BE2C (cell line): ENCODE results near the gene TMEM25.

Experiments used
- DNase-seq: peaks from one replicate; pipeline ENCODE4 v3.0.0-alpha.2; 2020
- H3K27me3 ChIP-seq: fragments of 250-450 bp; sonication (Bioruptor Pico); 2 replicates; pipeline ENCODE4 v1.5.1; 2020; ENCODE audit warnings: mild to moderate bottlenecking
- H3K36me3 ChIP-seq: fragments of 250-450 bp; sonication (Bioruptor Pico); 2 replicates; pipeline ENCODE4 v1.5.1; 2020; ENCODE audit warnings: mild to moderate bottlenecking
- H3K4me1 ChIP-seq: fragments of 250-450 bp; sonication (Bioruptor Pico); 2 replicates; pipeline ENCODE4 v1.5.1; 2020
- H3K4me3 ChIP-seq: 2 replicates; pipeline ENCODE4 v1.5.1; 2011; ENCODE audit warnings: low read depth, low read length
- H3K9me3 ChIP-seq: fragments of 250-450 bp; sonication (Bioruptor Pico); 2 replicates; pipeline ENCODE4 v1.5.1; 2020
- TF ChIP-seq, protein P1 (sequence below): IDR thresholded peaks from 2 replicates; pipeline ENCODE4 v1.5.1; 2012; ENCODE audit warnings: mild to moderate bottlenecking, low read depth, low read length

The TMEM25 gene

DNA sequence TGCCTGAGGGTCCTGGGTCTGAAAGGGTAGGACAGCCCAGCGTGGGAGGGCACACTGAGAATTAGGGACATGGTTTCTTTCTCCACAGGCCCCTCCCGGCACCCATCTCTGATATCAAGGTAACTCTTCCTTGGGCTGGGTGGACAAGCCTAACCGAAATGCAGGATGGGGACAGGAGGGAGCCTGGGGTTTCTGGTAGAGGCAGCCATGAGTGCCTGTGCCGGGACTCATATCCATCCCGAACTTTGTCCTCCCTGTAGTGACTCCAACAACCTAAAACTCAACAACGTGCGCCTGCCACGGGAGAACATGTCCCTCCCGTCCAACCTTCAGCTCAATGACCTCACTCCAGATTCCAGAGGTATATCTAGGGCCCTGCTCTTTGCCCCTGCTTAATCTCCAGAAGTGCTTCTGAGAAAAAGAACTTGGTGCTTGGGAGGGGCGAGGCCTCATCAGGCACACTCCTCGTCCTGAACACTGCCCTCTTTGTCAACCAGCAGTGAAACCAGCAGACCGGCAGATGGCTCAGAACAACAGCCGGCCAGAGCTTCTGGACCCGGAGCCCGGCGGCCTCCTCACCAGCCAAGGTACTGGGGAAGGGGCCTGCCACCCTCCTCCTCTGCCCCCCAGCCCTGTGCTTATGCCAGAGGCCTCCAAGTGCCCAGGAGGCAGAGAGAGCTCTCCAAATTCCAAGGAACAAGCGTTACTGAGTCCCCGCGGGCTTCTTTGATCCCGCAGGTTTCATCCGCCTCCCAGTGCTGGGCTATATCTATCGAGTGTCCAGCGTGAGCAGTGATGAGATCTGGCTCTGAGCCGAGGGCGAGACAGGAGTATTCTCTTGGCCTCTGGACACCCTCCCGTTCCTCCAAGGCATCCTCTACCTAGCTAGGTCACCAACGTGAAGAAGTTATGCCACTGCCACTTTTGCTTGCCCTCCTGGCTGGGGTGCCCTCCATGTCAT, 3.1 kb downstream of the TMEM25 start:
- no peaks in the 10 kb centered on the region for H3K9me3 ChIP-seq
- TF ChIP-seq, protein P1, sequence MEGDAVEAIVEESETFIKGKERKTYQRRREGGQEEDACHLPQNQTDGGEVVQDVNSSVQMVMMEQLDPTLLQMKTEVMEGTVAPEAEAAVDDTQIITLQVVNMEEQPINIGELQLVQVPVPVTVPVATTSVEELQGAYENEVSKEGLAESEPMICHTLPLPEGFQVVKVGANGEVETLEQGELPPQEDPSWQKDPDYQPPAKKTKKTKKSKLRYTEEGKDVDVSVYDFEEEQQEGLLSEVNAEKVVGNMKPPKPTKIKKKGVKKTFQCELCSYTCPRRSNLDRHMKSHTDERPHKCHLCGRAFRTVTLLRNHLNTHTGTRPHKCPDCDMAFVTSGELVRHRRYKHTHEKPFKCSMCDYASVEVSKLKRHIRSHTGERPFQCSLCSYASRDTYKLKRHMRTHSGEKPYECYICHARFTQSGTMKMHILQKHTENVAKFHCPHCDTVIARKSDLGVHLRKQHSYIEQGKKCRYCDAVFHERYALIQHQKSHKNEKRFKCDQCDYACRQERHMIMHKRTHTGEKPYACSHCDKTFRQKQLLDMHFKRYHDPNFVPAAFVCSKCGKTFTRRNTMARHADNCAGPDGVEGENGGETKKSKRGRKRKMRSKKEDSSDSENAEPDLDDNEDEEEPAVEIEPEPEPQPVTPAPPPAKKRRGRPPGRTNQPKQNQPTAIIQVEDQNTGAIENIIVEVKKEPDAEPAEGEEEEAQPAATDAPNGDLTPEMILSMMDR, result no peak
- DNase-seq, result no peak
- no peaks in the 10 kb centered on the region for H3K36me3 ChIP-seq
- H3K4me3 ChIP-seq, result no peak overlapping the region
- H3K27me3 ChIP-seq, result no peaks in the 10 kb centered on the region
- no peaks in the 10 kb centered on the region for H3K4me1 ChIP-seq

DNA sequence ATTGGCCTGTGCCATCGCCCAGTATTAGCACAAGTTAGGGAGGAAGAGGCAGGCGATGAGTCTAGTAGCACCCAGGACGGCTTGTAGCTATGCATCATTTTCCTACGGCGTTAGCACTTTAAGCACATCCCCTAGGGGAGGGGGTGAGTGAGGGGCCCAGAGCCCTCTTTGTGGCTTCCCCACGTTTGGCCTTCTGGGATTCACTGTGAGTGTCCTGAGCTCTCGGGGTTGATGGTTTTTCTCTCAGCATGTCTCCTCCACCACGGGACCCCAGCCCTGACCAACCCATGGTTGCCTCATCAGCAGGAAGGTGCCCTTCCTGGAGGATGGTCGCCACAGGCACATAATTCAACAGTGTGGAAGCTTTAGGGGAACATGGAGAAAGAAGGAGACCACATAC, 4.3 kb downstream of the TMEM25 start:
- TF ChIP-seq, protein P1, result no peak
- H3K4me3 ChIP-seq, result no peak overlapping the region
- no peaks in the 10 kb centered on the region for H3K27me3 ChIP-seq
- DNase-seq, result no peak
- no peaks in the 10 kb centered on the region for H3K36me3 ChIP-seq
- no peaks in the 10 kb centered on the region for H3K9me3 ChIP-seq
- H3K4me1 ChIP-seq, result no peaks in the 10 kb centered on the region

DNA sequence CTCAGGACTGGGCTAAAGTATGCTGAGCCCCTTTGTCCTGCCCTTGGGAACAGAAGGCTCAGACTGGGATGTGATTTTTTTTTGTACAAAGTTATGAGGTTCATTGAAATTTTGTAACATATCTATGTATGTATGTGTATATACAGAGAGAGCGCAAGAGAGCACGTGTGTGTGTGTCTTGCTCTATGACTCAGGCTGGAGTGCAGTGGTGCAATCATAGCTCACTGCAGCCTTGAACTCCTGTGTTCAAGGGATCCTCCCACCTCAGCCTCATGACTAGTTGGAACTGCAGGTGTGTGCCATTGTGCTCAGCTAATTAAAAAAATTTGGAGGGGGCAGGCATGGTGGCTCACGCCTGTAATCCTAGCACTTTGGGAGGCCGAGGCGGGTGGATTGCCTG, 5.7 kb downstream of the TMEM25 start:
- TF ChIP-seq, protein P1, result no peak
- Histone ChIP-seq H3K4me1 (no peaks in the 10 kb centered on the region), H3K27me3 (no peaks in the 10 kb centered on the region), H3K4me3 (no peak overlapping the region), H3K36me3 (no peaks in the 10 kb centered on the region), H3K9me3 (no peaks in the 10 kb centered on the region)
- DNase-seq, result no peak

DNA sequence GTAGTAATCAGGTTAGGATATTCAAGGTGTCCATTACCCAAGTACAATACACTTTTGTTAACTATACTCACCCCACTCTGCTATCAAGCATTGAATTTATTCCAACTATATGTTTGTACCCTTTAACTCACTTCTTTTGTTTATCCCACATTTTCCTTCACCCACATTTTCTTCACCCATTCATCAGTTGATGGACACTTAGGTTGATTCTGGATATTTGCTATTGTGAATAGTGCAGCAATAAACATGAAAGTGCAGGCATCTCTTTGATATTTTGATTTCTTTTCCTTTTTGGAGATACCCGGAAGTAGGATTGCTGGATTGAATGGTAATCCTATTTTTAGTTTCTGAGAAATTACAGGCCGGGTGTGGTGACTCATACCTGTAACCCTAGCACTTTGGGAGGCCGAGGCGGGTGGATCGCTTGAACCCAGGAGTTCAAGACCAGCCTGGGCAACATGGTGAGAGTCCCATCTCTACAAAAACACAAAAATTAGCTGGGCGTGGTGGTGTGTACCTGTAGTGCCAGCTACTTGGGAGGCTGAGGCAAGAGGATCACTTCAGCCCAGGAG, 6.5 kb downstream of the TMEM25 start:
- H3K4me3 ChIP-seq, result no peak overlapping the region
- H3K27me3 ChIP-seq, result no peaks in the 10 kb centered on the region
- no peaks in the 10 kb centered on the region for H3K4me1 ChIP-seq
- H3K36me3 ChIP-seq, result no peaks in the 10 kb centered on the region
- H3K9me3 ChIP-seq, result no peaks in the 10 kb centered on the region
- TF ChIP-seq, protein P1, result no peak
- no peak for DNase-seq

DNA sequence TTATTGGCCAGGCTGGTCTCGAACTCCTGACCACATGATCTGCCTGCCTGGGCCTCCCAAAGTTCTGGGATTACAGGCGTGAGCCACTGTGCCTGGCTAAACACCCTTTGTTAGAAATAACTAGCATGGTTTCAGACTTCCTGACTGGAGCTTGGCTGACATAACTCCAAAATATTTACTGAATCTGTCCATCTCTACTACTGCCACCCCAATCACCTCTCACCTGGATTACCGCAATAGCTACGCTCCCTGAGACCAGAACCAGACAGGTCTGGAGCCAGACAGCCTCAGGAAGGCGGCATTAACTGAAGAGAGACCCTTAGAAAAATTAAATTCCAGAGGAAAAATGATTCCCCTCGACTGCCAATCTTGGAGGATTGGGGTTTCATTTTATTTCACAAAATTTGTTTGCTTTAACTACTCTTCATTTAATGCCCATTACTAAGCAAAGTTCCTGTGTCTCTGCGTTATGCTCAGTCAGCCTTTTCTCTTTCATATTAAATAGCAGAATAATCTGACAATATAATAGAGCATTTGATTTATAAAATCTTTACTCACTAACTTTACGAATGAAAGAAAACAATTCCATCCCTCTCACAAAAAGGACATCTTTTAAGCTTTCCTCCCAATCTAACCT, 13.1 kb downstream of the TMEM25 start:
- peaks cover 5% of the 10 kb centered on the region; the same call in 1 of the 2 replicates for H3K36me3 ChIP-seq
- no peaks in the 10 kb centered on the region for H3K27me3 ChIP-seq

More for the DNA sequence above, 13.1 kb downstream of the TMEM25 start:
- Histone ChIP-seq H3K4me3 (no peak overlapping the region), H3K4me1 (no peaks in the 10 kb centered on the region), H3K9me3 (no peaks in the 10 kb centered on the region)
- TF ChIP-seq, protein P1, result no peak
- DNase-seq, result no peak
